Erythroblast (primary cell): ENCODE measurements around the gene CTSA.

Source experiments
- DNase-seq, 2 experiments: peaks; one replicate each; lab custom pipeline; 2025; lab: John Stamatoyannopoulos, UW
- GATA1 ChIP-seq: IDR thresholded peaks from 2 replicates; pipeline ENCODE4 v1.6.1; 2011; ENCODE audit warnings: low read depth, mild to moderate bottlenecking, control low read depth, low read length, moderate library complexity
- POLR2A ChIP-seq: IDR thresholded peaks from 2 replicates; pipeline ENCODE4 v1.6.1; 2011; ENCODE audit warnings: mild to moderate bottlenecking, low read length

CTSA gene

GRCh38 chr20:45874576-45874975, 16.6 kb upstream of the CTSA start:
- no peak for DNase-seq
- TF ChIP-seq GATA1: no peak

GRCh38 chr20:45878076-45878761, 12.9 kb upstream of the CTSA start:
- DNase-seq: peak; percentile 91 to 92
- TF ChIP-seq POLR2A: no peak
- no peak for TF ChIP-seq GATA1

- peak; percentile 97 for TF ChIP-seq POLR2A
- TF ChIP-seq GATA1: no peak
- DNase-seq: peak; percentile 99 to 100
Observed at GRCh38 chr20:45880988-45881788, 9.9 kb upstream of the CTSA start, which contains the start of gene ZSWIM1. Gene ZSWIM1, plus strand, starts transcription at chr20:45881227. Its CDS starts 1,366 bp downstream, at chr20:45882593.

- no peak for DNase-seq
- no peak for TF ChIP-seq POLR2A
- TF ChIP-seq GATA1: no peak
Observed at GRCh38 chr20:45882469-45883099, 8.6 kb upstream of the CTSA start.

GRCh38 chr20:45883100-45883469, 8.1 kb upstream of the CTSA start:
- TF ChIP-seq GATA1: no peak
- TF ChIP-seq POLR2A: no peak
- no peak for DNase-seq

- no peak for DNase-seq
- no peak for TF ChIP-seq POLR2A
Observed at GRCh38 chr20:45886590-45887345, 4.4 kb upstream of the CTSA start.

GRCh38 chr20:45887346-45887715, 3.8 kb upstream of the CTSA start, which contains the start of gene SPATA25:
Gene SPATA25, minus strand, starts transcription at chr20:45887622. Its CDS starts 32 bp downstream, at chr20:45887590.
- DNase-seq: no peak
- TF ChIP-seq POLR2A: no peak
- TF ChIP-seq GATA1: no peak

- no peak for DNase-seq
Observed at GRCh38 chr20:45888681-45889080, 2.5 kb upstream of the CTSA start.

GRCh38 chr20:45890077-45890984, 804 bp upstream of the CTSA start:
- peak; percentile 86 for DNase-seq
- no peak for TF ChIP-seq GATA1
- peak; percentile 16 for TF ChIP-seq POLR2A

More at GRCh38 chr20:45888681-45889080, 2.5 kb upstream of the CTSA start:
- TF ChIP-seq POLR2A (no peak), GATA1 (no peak)

GRCh38 chr20:45892049-45892825, 1.1 kb downstream of the CTSA start:
- TF ChIP-seq POLR2A: no peak
- TF ChIP-seq GATA1: no peak
- peak; percentile 21 to 54 for DNase-seq

- TF ChIP-seq POLR2A (no peak), GATA1 (no peak)
- no peak for DNase-seq
Observed at GRCh38 chr20:45892828-45893500, 1.8 kb downstream of the CTSA start.
